H7 (cell line): ENCODE measurements around the gene PPP3CA. TPM values are rescaled to one million over a fixed set of nuclear protein-coding genes. Genes with fewer than 3 reads are reported as not detected.

ENCODE experiments used
- DNase-seq: peaks from one replicate; pipeline ENCODE4 v3.0.0; 2012
- H3K27me3 ChIP-seq: 2 replicates; pipeline ENCODE4 v1.6.0; 2011; ENCODE audit warnings: mild to moderate bottlenecking, low read length; ENCODE audit not compliant: control insufficient read depth, insufficient read depth
- H3K36me3 ChIP-seq: replicated peaks from 2 replicates; pipeline ENCODE4 v1.5.1; 2011; ENCODE audit warnings: low read length; ENCODE audit not compliant: control insufficient read depth, insufficient read depth
- H3K4me3 ChIP-seq: 2 replicates; pipeline ENCODE4 v1.5.1; 2011; ENCODE audit warnings: low read depth, mild to moderate bottlenecking, control low read depth, low read length, moderate library complexity; ENCODE audit not compliant: insufficient read depth
- total RNA-seq: library from RNA; depleted of rRNA; stranded (reverse); fragments of >200 nt; shearing (Covaris generic); gene quantifications from 2 replicates; pipeline ENCODE4 v1.2.3, GENCODE V29; 2014

The PPP3CA gene
- total RNA-seq, 1 experiment from 2014 or later = 31.4 TPM

DNA sequence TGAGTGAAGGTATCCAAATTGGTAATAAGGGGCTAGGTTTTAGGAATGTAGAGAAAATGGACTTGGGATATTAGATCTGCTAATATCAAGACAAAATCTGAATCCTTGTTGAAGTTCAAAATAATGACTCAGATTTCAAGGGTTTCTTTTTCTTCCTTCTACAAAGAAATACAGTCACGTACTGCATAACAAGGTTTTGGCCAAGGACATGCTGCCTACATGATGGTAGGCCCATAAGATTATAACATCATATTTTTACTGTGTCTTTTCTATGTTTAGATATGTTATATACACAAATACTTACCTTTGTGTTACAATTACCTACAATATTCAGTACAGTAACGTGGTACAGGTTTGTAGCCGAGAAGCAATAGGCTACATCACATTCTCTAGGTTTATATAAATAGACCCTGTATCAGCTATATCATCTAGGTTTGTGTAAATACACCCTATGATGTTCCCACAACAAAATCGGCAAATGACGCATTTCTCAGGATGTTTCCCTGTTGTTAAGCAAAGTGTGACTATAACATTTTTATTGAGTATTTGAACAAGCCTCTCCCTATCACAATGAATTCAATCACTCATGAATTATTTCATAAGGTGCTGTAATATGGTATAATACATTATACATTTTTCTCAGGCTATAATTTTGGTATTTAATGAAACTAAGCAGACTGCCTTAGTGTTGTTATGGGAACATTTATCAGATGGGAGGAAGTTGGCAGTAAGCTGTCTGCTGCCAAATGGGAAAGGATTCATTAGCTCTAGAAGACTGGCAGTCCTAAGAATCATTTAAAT lies 186.3 kb downstream of the PPP3CA start:
- no peak for DNase-seq
- Histone ChIP-seq H3K36me3 (no peaks in the 10 kb centered on the region), H3K27me3 (no peaks in the 10 kb centered on the region), H3K4me3 (no peak overlapping the region)

GRCh38 chr4:101158507-101158906 lies 188.8 kb downstream of the PPP3CA start:
- no peak overlapping the region for H3K4me3 ChIP-seq

GRCh38 chr4:101158134-101158482 lies 189.2 kb downstream of the PPP3CA start:
- Histone ChIP-seq H3K4me3 (no peak overlapping the region), H3K27me3 (no peaks in the 10 kb centered on the region), H3K36me3 (no peaks in the 10 kb centered on the region)
- no peak for DNase-seq

More at GRCh38 chr4:101158507-101158906, 188.8 kb downstream of the PPP3CA start:
- Histone ChIP-seq H3K36me3 (no peaks in the 10 kb centered on the region), H3K27me3 (no peaks in the 10 kb centered on the region)
- no peak for DNase-seq

DNA sequence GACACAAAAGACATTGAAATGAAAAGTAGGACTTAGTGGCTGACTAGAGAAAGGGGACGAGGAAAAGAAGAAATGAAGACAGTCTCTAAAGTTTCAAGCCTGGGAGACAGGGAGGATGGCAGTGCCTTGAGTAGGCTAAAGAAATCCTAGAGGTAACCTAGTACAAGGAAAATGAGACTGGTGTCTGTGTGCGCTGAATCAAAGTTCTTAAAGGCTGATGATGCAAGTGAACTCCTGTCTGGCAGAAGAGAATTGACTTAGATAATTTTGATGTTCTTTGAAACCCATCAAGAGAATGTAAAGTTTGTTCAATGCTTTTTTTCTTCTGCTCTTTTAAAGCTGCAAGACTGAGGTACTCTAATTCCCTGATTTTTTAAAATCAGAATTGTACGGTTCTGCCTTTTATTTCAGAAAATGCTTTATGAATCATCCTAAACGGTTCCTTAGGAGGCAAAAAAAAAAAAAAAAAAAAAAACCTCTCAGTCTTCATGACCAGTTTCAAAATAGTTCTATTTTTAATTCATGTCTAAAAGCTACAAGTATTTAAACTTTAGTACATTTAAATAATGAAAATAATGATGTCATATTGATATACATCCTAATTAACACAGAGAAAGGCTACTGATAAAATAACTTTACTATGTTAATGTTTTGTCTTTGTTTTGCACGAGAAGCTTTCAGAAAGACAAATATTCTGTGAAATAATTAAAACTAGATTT lies 189.8 kb downstream of the PPP3CA start:
- H3K36me3 ChIP-seq = no peaks in the 10 kb centered on the region
- no peak overlapping the region for H3K4me3 ChIP-seq
- DNase-seq = no peak
- no peaks in the 10 kb centered on the region for H3K27me3 ChIP-seq

- Histone ChIP-seq H3K27me3 (no peaks in the 10 kb centered on the region), H3K4me3 (no peak overlapping the region), H3K36me3 (no peaks in the 10 kb centered on the region)
- DNase-seq = no peak
Measured at GRCh38 chr4:101156619-101157310, 190.6 kb downstream of the PPP3CA start.

DNA sequence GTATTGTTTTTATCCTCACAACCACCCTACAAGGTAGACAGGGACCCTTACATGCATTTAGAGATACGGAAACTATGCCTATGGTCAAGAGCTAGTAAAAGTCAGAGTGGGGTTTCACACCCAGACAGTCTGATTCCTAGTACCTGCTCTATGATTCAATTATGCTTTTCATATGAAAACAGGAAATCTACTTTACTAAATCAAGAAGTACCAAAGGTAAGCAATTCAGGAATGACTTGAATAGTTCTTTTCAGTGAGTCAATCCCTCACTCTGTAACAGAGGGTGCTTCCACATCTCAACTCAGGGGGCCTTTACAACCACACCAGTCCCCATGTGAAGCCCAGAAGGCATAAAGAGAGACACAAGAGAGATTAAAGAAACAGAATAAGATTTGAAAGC lies 191.4 kb downstream of the PPP3CA start:
- no peak overlapping the region for H3K4me3 ChIP-seq
- H3K27me3 ChIP-seq = no peaks in the 10 kb centered on the region
- H3K36me3 ChIP-seq = no peaks in the 10 kb centered on the region
- DNase-seq = no peak

- no peak for DNase-seq
- H3K4me3 ChIP-seq = no peak overlapping the region
- no peaks in the 10 kb centered on the region for H3K36me3 ChIP-seq
- no peaks in the 10 kb centered on the region for H3K27me3 ChIP-seq
Measured at GRCh38 chr4:101155368-101155767, 192.0 kb downstream of the PPP3CA start.

DNA sequence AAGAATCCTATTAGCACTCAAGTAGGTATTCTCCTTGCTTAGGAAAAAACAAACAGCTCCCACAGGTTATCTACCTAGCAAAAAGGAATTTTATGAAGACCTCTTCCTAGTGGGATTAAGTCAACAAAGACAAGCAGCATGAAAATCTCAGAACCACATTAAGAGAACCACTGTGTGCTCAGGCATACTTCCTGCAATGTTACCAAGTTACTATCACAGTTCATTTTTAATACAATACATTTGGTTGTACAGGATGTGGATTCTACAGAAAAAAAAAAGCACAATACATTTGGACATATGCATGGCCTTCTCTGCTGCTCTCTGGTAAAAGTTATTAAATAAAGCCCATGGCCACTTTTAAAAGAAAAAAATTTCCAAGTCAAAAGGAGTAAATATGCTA lies 193.7 kb downstream of the PPP3CA start:
- Histone ChIP-seq H3K4me3 (no peak overlapping the region), H3K27me3 (no peaks in the 10 kb centered on the region), H3K36me3 (no peaks in the 10 kb centered on the region)
- no peak for DNase-seq

DNA sequence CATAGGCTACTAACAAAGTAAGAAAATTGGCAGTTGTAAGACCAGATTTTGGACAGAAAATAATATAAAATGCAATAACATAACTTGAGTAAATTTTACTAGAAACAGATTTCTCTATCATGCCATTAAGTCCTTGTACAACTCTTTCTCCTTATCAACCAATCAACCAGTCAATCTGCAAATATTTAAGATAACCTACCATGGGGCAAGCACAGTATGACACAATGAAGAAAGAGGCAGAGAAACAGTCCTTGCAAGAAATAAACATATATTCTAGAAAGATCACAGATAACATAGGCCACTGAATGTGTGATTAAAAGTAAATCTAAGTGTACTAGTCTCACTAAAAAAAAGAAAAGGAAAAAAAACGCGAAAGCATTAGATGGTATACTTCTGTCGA lies 194.8 kb downstream of the PPP3CA start:
- H3K36me3 ChIP-seq = no peaks in the 10 kb centered on the region
- H3K4me3 ChIP-seq = no peak overlapping the region
- DNase-seq = no peak
- no peaks in the 10 kb centered on the region for H3K27me3 ChIP-seq

DNA sequence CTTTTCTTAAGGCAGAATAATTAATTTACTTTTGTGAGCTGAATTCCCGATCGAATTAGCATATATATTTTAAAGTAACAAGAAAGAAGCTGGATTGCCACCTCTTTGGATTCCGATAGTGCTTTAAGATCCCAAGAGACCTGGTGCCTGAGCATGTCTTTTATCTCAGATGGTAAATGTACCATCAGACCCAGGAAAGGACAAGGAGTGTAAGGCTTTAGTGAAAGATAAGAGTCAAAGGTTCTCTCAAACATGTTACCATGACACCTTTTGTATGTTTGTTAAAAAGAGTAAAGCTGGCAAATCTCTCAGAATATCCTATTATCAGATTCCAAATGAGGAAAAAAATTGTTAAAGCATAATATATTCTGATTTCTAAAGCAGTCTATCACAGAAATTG lies 198.8 kb downstream of the PPP3CA start:
- Histone ChIP-seq H3K4me3 (no peak overlapping the region), H3K36me3 (no peaks in the 10 kb centered on the region), H3K27me3 (no peaks in the 10 kb centered on the region)
- DNase-seq = no peak

DNA sequence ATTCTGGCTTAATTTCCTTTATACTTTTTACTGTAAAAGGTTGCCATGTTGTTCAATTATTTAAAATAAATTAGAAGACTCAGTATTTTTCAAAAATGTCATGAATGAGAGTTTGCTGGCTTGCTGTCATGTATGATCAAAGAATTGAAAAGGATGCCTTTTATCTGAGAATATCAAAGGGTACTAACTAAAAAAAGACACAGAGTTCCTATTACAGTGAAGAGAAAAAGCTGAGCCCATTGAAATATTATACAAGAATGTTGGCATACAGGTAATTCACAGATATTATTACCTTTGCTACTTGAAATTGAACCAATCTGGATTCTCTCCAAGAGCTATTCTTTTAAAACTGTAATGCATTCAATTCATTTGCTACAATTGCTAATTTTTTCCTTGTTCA lies 200.0 kb downstream of the PPP3CA start:
- no peak for DNase-seq
- Histone ChIP-seq H3K4me3 (no peak overlapping the region), H3K27me3 (no peaks in the 10 kb centered on the region), H3K36me3 (no peaks in the 10 kb centered on the region)

- Histone ChIP-seq H3K4me3 (no peak overlapping the region), H3K36me3 (no peaks in the 10 kb centered on the region), H3K27me3 (no peaks in the 10 kb centered on the region)
- no peak for DNase-seq
Measured at GRCh38 chr4:101145021-101145420, 202.3 kb downstream of the PPP3CA start.

DNA sequence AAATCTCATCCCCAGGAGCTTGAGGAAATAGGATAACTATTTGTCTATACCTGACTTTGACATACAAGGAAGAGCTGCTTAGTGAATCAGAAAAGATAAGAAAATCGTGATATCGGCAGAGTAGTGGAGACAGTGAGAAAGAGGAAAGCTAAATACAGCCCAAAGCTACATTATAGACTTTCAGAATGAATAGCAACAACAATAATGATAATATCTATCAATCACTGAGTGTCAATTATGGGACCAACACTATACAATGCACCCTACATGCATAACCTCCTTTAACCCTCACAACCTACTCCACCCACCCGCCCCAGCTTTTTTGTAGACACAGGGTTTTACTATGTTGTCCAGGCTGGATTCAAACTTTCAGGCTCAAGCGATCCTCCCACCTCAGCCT lies 205.1 kb downstream of the PPP3CA start:
- no peaks in the 10 kb centered on the region for H3K27me3 ChIP-seq
- no peaks in the 10 kb centered on the region for H3K36me3 ChIP-seq
- no peak overlapping the region for H3K4me3 ChIP-seq
- no peak for DNase-seq

GRCh38 chr4:101141855-101142254 lies 205.5 kb downstream of the PPP3CA start:
- Histone ChIP-seq H3K4me3 (no peak overlapping the region), H3K36me3 (no peaks in the 10 kb centered on the region), H3K27me3 (no peaks in the 10 kb centered on the region)
- no peak for DNase-seq

DNA sequence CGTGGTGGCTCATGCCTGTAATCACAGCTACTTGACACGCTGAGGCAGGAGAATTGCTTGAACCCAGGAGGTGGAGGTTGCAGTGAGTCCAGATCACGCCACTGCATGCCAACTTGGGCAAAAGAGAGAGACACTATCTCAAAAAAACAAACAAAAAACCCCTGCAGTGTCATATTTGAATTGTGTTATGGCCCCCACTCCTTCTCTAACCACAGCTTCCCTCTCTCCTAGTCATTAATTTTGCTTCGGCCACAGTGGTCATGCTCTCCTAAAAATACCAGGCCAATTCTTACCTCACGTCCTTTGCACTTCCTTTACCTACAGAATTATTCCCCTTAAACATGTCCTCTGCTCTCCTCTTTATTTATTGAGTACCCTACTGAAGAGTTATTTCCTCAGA lies 206.1 kb downstream of the PPP3CA start:
- H3K4me3 ChIP-seq = no peak overlapping the region
- H3K27me3 ChIP-seq = no peaks in the 10 kb centered on the region
- no peaks in the 10 kb centered on the region for H3K36me3 ChIP-seq
- DNase-seq = no peak
